IMR-90 (cell line): ENCODE results near the gene LCN10. TPM values are rescaled to one million over a fixed set of nuclear protein-coding genes. Genes with fewer than 3 reads are reported as not detected.

ENCODE experiments used
- ATAC-seq: fragments of 200-7000 bp; cut with Tn5 transposase; 2 replicates; pipeline ENCODE4 v1.9.1; 2020; ENCODE audit warnings: low read depth, mild to moderate bottlenecking, moderate library complexity
- BruUV-seq: library from RNA; stranded (reverse); fragments of 400-500 nt; replicated peaks from 2 replicates; lab custom pipeline; 2021; lab: Mats Ljungman, UMichigan
- CTCF ChIA-PET: fragments of 300-600 bp; formaldehyde crosslinking; extraction: SDS; loops from one replicate; lab custom pipeline; 2021; ENCODE audit warnings: antibody characterized with exemption; lab: Yijun Ruan, JAX
- POLR2A ChIA-PET: fragments of 300-600 bp; sonication (Branson Sonifier 250); formaldehyde crosslinking; loops from one replicate; lab custom pipeline; 2022; ENCODE audit warnings: antibody characterized with exemption; ENCODE audit not compliant: unreplicated experiment; lab: Charles Lee
- DNase-seq: peaks from one replicate; pipeline ENCODE4 v3.0.0; 2013
- H2AFZ ChIP-seq: replicated peaks from 2 replicates; pipeline ENCODE3; 2013; ENCODE audit warnings: low read length, mild to moderate bottlenecking; ENCODE audit not compliant: poor library complexity
- H2AK5ac ChIP-seq: 2 replicates; pipeline ENCODE4 v1.6.1; 2013; ENCODE audit warnings: low read depth, low read length, inconsistent platforms
- H2AK9ac ChIP-seq: replicated peaks from 2 replicates; pipeline ENCODE3; 2013; ENCODE audit warnings: mild to moderate bottlenecking, low read depth, low read length, moderate library complexity; ENCODE audit not compliant: poor library complexity
- H2BK120ac ChIP-seq: 2 replicates; pipeline ENCODE4 v1.6.1; 2013; ENCODE audit warnings: low read depth, low read length, inconsistent platforms
- H2BK15ac ChIP-seq: 3 replicates; pipeline ENCODE4 v1.6.1; 2013; ENCODE audit warnings: low read depth, low read length, inconsistent platforms
- H2BK20ac ChIP-seq: 2 replicates; pipeline ENCODE4 v1.6.1; 2013; ENCODE audit warnings: low read depth, mild to moderate bottlenecking, inconsistent platforms, low read length, moderate library complexity
- H2BK5ac ChIP-seq: 2 replicates; pipeline ENCODE4 v1.6.1; 2013; ENCODE audit warnings: mild to moderate bottlenecking, low read depth, low read length, inconsistent platforms; ENCODE audit not compliant: poor library complexity, severe bottlenecking
- H3K14ac ChIP-seq: replicated peaks from 2 replicates; pipeline ENCODE4 v1.6.1; 2013; ENCODE audit warnings: low read depth, low read length, inconsistent platforms
- H3K18ac ChIP-seq: 2 replicates; pipeline ENCODE4 v1.6.1; 2013; ENCODE audit warnings: low read depth, low read length, control low read depth
- H3K23ac ChIP-seq: 2 replicates; pipeline ENCODE4 v1.6.1; 2013; ENCODE audit warnings: low read depth, low read length, inconsistent platforms
- H3K27ac ChIP-seq: 2 replicates; pipeline ENCODE4 v1.5.1; 2013; ENCODE audit warnings: mild to moderate bottlenecking, control low read depth, low read length; ENCODE audit not compliant: insufficient read depth
- H3K27me3 ChIP-seq: 2 replicates; pipeline ENCODE4 v1.6.1; 2013; ENCODE audit warnings: low read length; ENCODE audit not compliant: control insufficient read depth, insufficient read depth
- H3K36me3 ChIP-seq: 2 replicates; pipeline ENCODE4 v1.6.1; 2013; ENCODE audit warnings: low read length, mixed read lengths; ENCODE audit not compliant: control insufficient read depth, insufficient read depth
- H3K4ac ChIP-seq: 2 replicates; pipeline ENCODE4 v1.6.1; 2013; ENCODE audit warnings: low read depth, low read length, inconsistent platforms
- H3K4me1 ChIP-seq: 2 replicates; pipeline ENCODE4 v1.6.1; 2013; ENCODE audit warnings: low read length, mixed read lengths; ENCODE audit not compliant: control insufficient read depth, insufficient read depth
- H3K4me2 ChIP-seq: 2 replicates; pipeline ENCODE4 v1.6.1; 2013; ENCODE audit warnings: low read depth, mild to moderate bottlenecking, control low read depth, low read length, moderate library complexity
- H3K4me3 ChIP-seq: 2 replicates; pipeline ENCODE4 v1.5.1; 2013; ENCODE audit warnings: low read depth, mild to moderate bottlenecking, control low read depth, low read length, moderate library complexity; ENCODE audit not compliant: insufficient read depth
- H3K56ac ChIP-seq: 2 replicates; pipeline ENCODE4 v1.6.1; 2013; ENCODE audit warnings: low read length, inconsistent platforms; ENCODE audit not compliant: insufficient read depth; ENCODE audit errors: extremely low read depth
- H3K79me1 ChIP-seq, 2 experiments: 2 replicates each; pipeline ENCODE4 v1.6.1; 2013; ENCODE audit warnings: low read length in 2 of 2, inconsistent platforms in 1 of 2, low read depth in 1 of 2
- H3K9ac ChIP-seq: 2 replicates; pipeline ENCODE4 v1.6.1; 2013; ENCODE audit warnings: low read depth, low read length, control low read depth
- H3K9me1 ChIP-seq: 2 replicates; pipeline ENCODE4 v1.6.1; 2013; ENCODE audit warnings: low read length, inconsistent platforms; ENCODE audit not compliant: insufficient read depth
- H3K9me3 ChIP-seq: 2 replicates; pipeline ENCODE4 v1.6.1; 2013; ENCODE audit warnings: low read length; ENCODE audit not compliant: control insufficient read depth, insufficient read depth
- H4K20me1 ChIP-seq: 2 replicates; pipeline ENCODE4 v1.6.1; 2013; ENCODE audit warnings: low read length, inconsistent platforms; ENCODE audit not compliant: insufficient read depth
- H4K5ac ChIP-seq: 2 replicates; pipeline ENCODE4 v1.6.1; 2013; ENCODE audit warnings: mild to moderate bottlenecking, low read depth, low read length, control low read depth
- H4K8ac ChIP-seq, 2 experiments: 2 replicates each; pipeline ENCODE4 v1.6.1; 2013; ENCODE audit warnings: low read depth in 2 of 2, low read length in 2 of 2, control low read depth in 1 of 2, inconsistent platforms in 1 of 2
- H4K91ac ChIP-seq: 2 replicates; pipeline ENCODE4 v1.6.1; 2013; ENCODE audit warnings: low read depth, low read length, inconsistent platforms; ENCODE audit not compliant: insufficient read depth
- BHLHE40 ChIP-seq: fragments of 150-350 bp; IDR thresholded peaks from 2 replicates; pipeline ENCODE4 v1.6.1; 2016; ENCODE audit warnings: mild to moderate bottlenecking, low read depth, low read length
- CEBPB ChIP-seq: IDR thresholded peaks from 2 replicates; pipeline ENCODE4 v1.6.1; 2012; ENCODE audit warnings: low read depth, low read length, improper control_type of control experiment
- CHD1 ChIP-seq: IDR thresholded peaks from 2 replicates; pipeline ENCODE4 v1.6.1; 2012; ENCODE audit warnings: low read depth, low read length, improper control_type of control experiment
- FOS ChIP-seq: fragments of 150-350 bp; IDR thresholded peaks from 2 replicates; pipeline ENCODE4 v1.6.1; 2016; ENCODE audit warnings: low read depth, low read length
- MAFK ChIP-seq: IDR thresholded peaks from 2 replicates; pipeline ENCODE4 v1.6.1; 2012; ENCODE audit warnings: low read depth, low read length, improper control_type of control experiment
- MAZ ChIP-seq: IDR thresholded peaks from 2 replicates; pipeline ENCODE4 v1.6.1; 2012; ENCODE audit warnings: low read depth, mild to moderate bottlenecking, low read length, improper control_type of control experiment, moderate library complexity, borderline replicate concordance
- MXI1 ChIP-seq: IDR thresholded peaks from 2 replicates; pipeline ENCODE4 v1.6.1; 2012; ENCODE audit warnings: low read depth, mild to moderate bottlenecking, low read length, moderate library complexity, borderline replicate concordance
- NFE2L2 ChIP-seq: fragments of 150-350 bp; IDR thresholded peaks from 2 replicates; pipeline ENCODE4 v1.6.1; 2016; ENCODE audit warnings: low read depth, mild to moderate bottlenecking, low read length
- POLR2A ChIP-seq: IDR thresholded peaks from 2 replicates; pipeline ENCODE4 v1.6.1; 2012; ENCODE audit warnings: mild to moderate bottlenecking, low read depth, low read length
- RAD21 ChIP-seq: IDR thresholded peaks from 2 replicates; pipeline ENCODE4 v1.6.1; 2012; ENCODE audit warnings: low read length, improper control_type of control experiment
- RCOR1 ChIP-seq: IDR thresholded peaks from 2 replicates; pipeline ENCODE4 v1.6.1; 2012; ENCODE audit warnings: mild to moderate bottlenecking, low read length, improper control_type of control experiment; ENCODE audit not compliant: insufficient replicate concordance
- RFX5 ChIP-seq: IDR thresholded peaks from 2 replicates; pipeline ENCODE4 v1.8.0; 2012; ENCODE audit warnings: low read depth, mild to moderate bottlenecking, low read length, moderate library complexity
- SMC3 ChIP-seq: fragments of 150-350 bp; IDR thresholded peaks from 2 replicates; pipeline ENCODE4 v1.6.1; 2016; ENCODE audit warnings: low read depth, mild to moderate bottlenecking, antibody characterized with exemption, low read length, moderate library complexity
- USF2 ChIP-seq: fragments of 150-350 bp; IDR thresholded peaks from 2 replicates; pipeline ENCODE4 v1.6.1; 2017; ENCODE audit warnings: mild to moderate bottlenecking, antibody characterized with exemption, low read length, low read depth
- WGBS, 2 experiments: methylation state at CpG; one replicate each; pipeline versions ENCODE4 v1.1.5 to v1.1.7; 2013; ENCODE audit warnings: missing lambda C conversion rate in 2 of 2; ENCODE audit not compliant: insufficient read length in 1 of 2; ENCODE audit errors: extremely low coverage in 2 of 2; 5-methylcytosine and 5-hydroxymethylcytosine counted together
- dilution Hi-C: fragments of 300-500 bp; cut with HindIII; formaldehyde crosslinking; loops from one replicate; pipeline ENCODE4 v1.14.3; 2018; ENCODE audit warnings: low sequenced_read_pairs; ENCODE audit not compliant: unreplicated experiment
- in situ Hi-C: fragments of 300-500 bp; cut with MboI; formaldehyde crosslinking; loops from 3 replicates; pipeline ENCODE4 v1.14.3; 2019; ENCODE audit warnings: low sequenced_read_pairs, inconsistent platforms, mixed read lengths
- intact Hi-C: fragments of 100-400 bp; cut with micrococcal nuclease; formaldehyde crosslinking; loops from 2 replicates; pipeline ENCODE4 v1.10.0; 2022
- polyA plus RNA-seq, 3 experiments: library from polyadenylated mRNA; depleted of rRNA; stranded (reverse); fragments of >200 nt; gene quantifications; 2 replicates each; pipeline ENCODE4 v1.2.3, GENCODE V29; 2012; ENCODE audit warnings: low replicate concordance in 1 of 3
- total RNA-seq: library from RNA; depleted of rRNA; stranded (reverse); fragments of >200 nt; gene quantifications from 2 replicates; pipeline ENCODE4 v1.2.3, GENCODE V29; 2012
- TF ChIP-seq, protein P1 (sequence below): conservative IDR thresholded peaks from 2 replicates; pipeline ENCODE4 v1.5.1; 2012; ENCODE audit warnings: mild to moderate bottlenecking, low read depth, low read length, improper control_type of control experiment
- TF ChIP-seq, protein P2 (sequence below): fragments of 150-350 bp; IDR thresholded peaks from 2 replicates; pipeline ENCODE4 v1.6.1; 2016; ENCODE audit warnings: low read depth, mild to moderate bottlenecking, low read length, moderate library complexity, borderline replicate concordance

LCN10 gene
- total and polyA plus RNA-seq, 2 of the 4 experiments (the other 2 are of a cell fraction), result not detected

- dilution Hi-C loops, result no loop called here
- DNase-seq, result no peak
These were observed 18.8 kb upstream of the LCN10 start for GRCh38 chr9:136761545-136761981.

More at GRCh38 chr9:136761545-136761981, 18.8 kb upstream of the LCN10 start:
- no peak overlapping the region for H4K8ac ChIP-seq
- no peak overlapping the region for H2BK120ac ChIP-seq
- H2BK15ac ChIP-seq, result no peak overlapping the region
- no peak overlapping the region for H3K9ac ChIP-seq
- H2BK20ac ChIP-seq, result no peak overlapping the region
- no peak overlapping the region for H2BK5ac ChIP-seq
- H3K27me3 ChIP-seq, result peaks cover 1% of the 10 kb centered on the region; the same call in 1 of the 2 replicates
- H3K9me1 ChIP-seq, result no peaks in the 10 kb centered on the region
- H2AFZ ChIP-seq, result no peak overlapping the region
- BruUV-seq, result no TSS peak
- H4K5ac ChIP-seq, result no peak overlapping the region
- H3K4ac ChIP-seq, result no peak overlapping the region
- H2AK5ac ChIP-seq, result no peak overlapping the region
- no peak overlapping the region for H3K18ac ChIP-seq
- ChIA-PET POLR2A (interaction anchor here (0.5 kb wide), 1 partner anchor 33 kb away, joined by 3 read pairs; no protein-coding TSS in a partner anchor), CTCF (interaction anchor here (0.6 to 1.7 kb wide), 3 partner anchors 15 to 238 kb away, joined by 3 to 7 read pairs (median 3); no protein-coding TSS in a partner anchor)
- intact Hi-C loops (no loop called here), in situ Hi-C loops (no loop called here)
- H3K27ac ChIP-seq, result no peak overlapping the region
- H3K4me1 ChIP-seq, result no peaks in the 10 kb centered on the region
- no peak overlapping the region for H3K14ac ChIP-seq
- H3K4me3 ChIP-seq, result no peak overlapping the region
- H3K4me2 ChIP-seq, result no peak overlapping the region
- no peak overlapping the region for H2AK9ac ChIP-seq
- H3K79me1 ChIP-seq, result no peaks in the 10 kb centered on the region
- H4K20me1 ChIP-seq, result no peaks in the 10 kb centered on the region
- no peaks in the 10 kb centered on the region for H3K36me3 ChIP-seq
- TF ChIP-seq RAD21 (no peak), MXI1 (no peak), NFE2L2 (no peak), MAZ (no peak), BHLHE40 (no peak), MAFK (no peak), POLR2A (no peak), CEBPB (no peak), USF2 (no peak), RFX5 (no peak), SMC3 (no peak), CHD1 (no peak), RCOR1 (no peak), FOS (no peak)
- TF ChIP-seq, protein P1, sequence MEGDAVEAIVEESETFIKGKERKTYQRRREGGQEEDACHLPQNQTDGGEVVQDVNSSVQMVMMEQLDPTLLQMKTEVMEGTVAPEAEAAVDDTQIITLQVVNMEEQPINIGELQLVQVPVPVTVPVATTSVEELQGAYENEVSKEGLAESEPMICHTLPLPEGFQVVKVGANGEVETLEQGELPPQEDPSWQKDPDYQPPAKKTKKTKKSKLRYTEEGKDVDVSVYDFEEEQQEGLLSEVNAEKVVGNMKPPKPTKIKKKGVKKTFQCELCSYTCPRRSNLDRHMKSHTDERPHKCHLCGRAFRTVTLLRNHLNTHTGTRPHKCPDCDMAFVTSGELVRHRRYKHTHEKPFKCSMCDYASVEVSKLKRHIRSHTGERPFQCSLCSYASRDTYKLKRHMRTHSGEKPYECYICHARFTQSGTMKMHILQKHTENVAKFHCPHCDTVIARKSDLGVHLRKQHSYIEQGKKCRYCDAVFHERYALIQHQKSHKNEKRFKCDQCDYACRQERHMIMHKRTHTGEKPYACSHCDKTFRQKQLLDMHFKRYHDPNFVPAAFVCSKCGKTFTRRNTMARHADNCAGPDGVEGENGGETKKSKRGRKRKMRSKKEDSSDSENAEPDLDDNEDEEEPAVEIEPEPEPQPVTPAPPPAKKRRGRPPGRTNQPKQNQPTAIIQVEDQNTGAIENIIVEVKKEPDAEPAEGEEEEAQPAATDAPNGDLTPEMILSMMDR, result no peak
- TF ChIP-seq, protein P2, sequence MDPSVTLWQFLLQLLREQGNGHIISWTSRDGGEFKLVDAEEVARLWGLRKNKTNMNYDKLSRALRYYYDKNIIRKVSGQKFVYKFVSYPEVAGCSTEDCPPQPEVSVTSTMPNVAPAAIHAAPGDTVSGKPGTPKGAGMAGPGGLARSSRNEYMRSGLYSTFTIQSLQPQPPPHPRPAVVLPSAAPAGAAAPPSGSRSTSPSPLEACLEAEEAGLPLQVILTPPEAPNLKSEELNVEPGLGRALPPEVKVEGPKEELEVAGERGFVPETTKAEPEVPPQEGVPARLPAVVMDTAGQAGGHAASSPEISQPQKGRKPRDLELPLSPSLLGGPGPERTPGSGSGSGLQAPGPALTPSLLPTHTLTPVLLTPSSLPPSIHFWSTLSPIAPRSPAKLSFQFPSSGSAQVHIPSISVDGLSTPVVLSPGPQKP, result no peak
- no peak for ATAC-seq
- WGBS, 2 experiments, result 78% methylated on average over 4 of the region's 13 CpGs; no CpG with 5 or more reads in 1 of the 2 experiments
- no peak overlapping the region for H3K56ac ChIP-seq
- H3K23ac ChIP-seq, result no peak overlapping the region
- peaks cover under 1% of the 10 kb centered on the region; the same call in 1 of the 2 replicates for H3K9me3 ChIP-seq
- no peak overlapping the region for H4K91ac ChIP-seq
